ENCODE measurements around the gene IQSEC2. TPM values are rescaled to one million over a fixed set of nuclear protein-coding genes. Genes with fewer than 3 reads are reported as not detected.

IQSEC2 gene
- total and polyA plus RNA-seq, 2 of the 13 experiments (the other 11 are each of a cell fraction or from before 2014, with no cell fraction given): 0.13 to 0.21 TPM

- Histone ChIP-seq H3K36me3 (replicated peaks in 1 of 2; ENCODE audit: control insufficient read depth in 1 of 2, insufficient read depth in 2 of 2, low read length in 2 of 2) (no peaks in the 10 kb centered on the region), H3K9me3 (ENCODE audit: low read length) (no peaks in the 10 kb centered on the region), H3K4me1 (ENCODE audit: insufficient read depth, low read length) (no peaks in the 10 kb centered on the region), H3K9ac (ENCODE audit: insufficient read depth, low read depth, low read length) (no peak overlapping the region), H3K4me2 (ENCODE audit: low read depth, low read length) (no peak overlapping the region), H3K27me3 (ENCODE audit: control insufficient read depth in 1 of 2, insufficient read depth in 2 of 2, low read length in 2 of 2) (peaks cover 0 to 1% of the 10 kb centered on the region in 2 experiments; a peak in 1 of 5 replicates), H3K4me3 (replicated peaks in 1 of 3; ENCODE audit: insufficient read depth in 1 of 3, low read depth in 2 of 3, low read length in 3 of 3) (no peak overlapping the region), H3K79me2 (ENCODE audit: insufficient read depth, low read length) (no peaks in the 10 kb centered on the region), H3K27ac (ENCODE audit: extremely low read length, insufficient read depth, low read length) (no peak overlapping the region), H4K20me1 (ENCODE audit: insufficient read depth, low read length) (no peaks in the 10 kb centered on the region), H2AFZ (ENCODE audit: low read length) (no peak overlapping the region)
- BruUV-seq (replicated peaks): no TSS peak
- intact Hi-C loops (cut with micrococcal nuclease; ENCODE audit: unreplicated experiment): no loop called here
- no peak for ATAC-seq
- CTCF ChIA-PET (ENCODE audit: low intra/inter-chr PET ratio, low total read pairs): no interaction called here
- no peak for FAIRE-seq
- POLR2A ChIA-PET: no interaction called here
- WGBS (ENCODE audit: low lambda C conversion rate): 82% methylated on average over 5 of the region's 5 CpGs
- TF ChIP-seq ZBTB20 (CRISPR knock-in tag; IDR thresholded peaks at IDR 0.05; ENCODE audit: borderline replicate concordance, low read depth) (no peak), NFE2 (CRISPR knock-in tag; IDR thresholded peaks at IDR 0.05) (no peak), SKI (IDR thresholded peaks at IDR 0.05; ENCODE audit: partially characterized antibody) (no peak), ZNF512 (CRISPR knock-in tag; IDR thresholded peaks at IDR 0.05) (no peak), SAFB2 (CRISPR knock-in tag; IDR thresholded peaks at IDR 0.05; ENCODE audit: borderline replicate concordance, low read depth) (no peak), TFDP2 (CRISPR knock-in tag; IDR thresholded peaks at IDR 0.05) (no peak), ELF1 (CRISPR knock-in tag; IDR thresholded peaks at IDR 0.05) (no peak), NCOA1 (CRISPR knock-in tag; IDR thresholded peaks at IDR 0.05) (no peak)
- no peak for DNase-seq (ENCODE audit: low spot score)
- in situ Hi-C loops (cut with HindIII; ENCODE audit: extremely low pct_ligation_motif_present, low pct_unique_long_range_greater_than_20kb): no loop called here
Observed at GRCh38 chrX:53303195-53303594, 21.8 kb upstream of the IQSEC2 start.
